ENCODE results near the gene FRMPD2.

The FRMPD2 gene

GRCh38 chr10:48274636-48275035 is at the start of gene FRMPD2:
TSS of gene FRMPD2 (minus strand) at chr10:48274696. CDS start at chr10:48274567, 129 bp downstream.
- no peak for DNase-seq (ENCODE audit: low read depth in 2 of 2)

GRCh38 chr10:48322017-48322416 is 47.5 kb upstream of the FRMPD2 start:
- DNase-seq (ENCODE audit: low read depth in 2 of 2) = no peak

- no peak for DNase-seq (ENCODE audit: low read depth in 2 of 2)
Observed at GRCh38 chr10:48317321-48317990, 43.0 kb upstream of the FRMPD2 start.

- no peak for DNase-seq (ENCODE audit: low read depth in 2 of 2)
Observed at GRCh38 chr10:48316236-48316635, 41.7 kb upstream of the FRMPD2 start.

GRCh38 chr10:48314107-48314506 is 39.6 kb upstream of the FRMPD2 start:
- no peak for DNase-seq (ENCODE audit: low read depth in 2 of 2)

- DNase-seq (ENCODE audit: low read depth in 2 of 2) = no peak
Observed at GRCh38 chr10:48309711-48310226, 35.3 kb upstream of the FRMPD2 start.

- no peak for DNase-seq (ENCODE audit: low read depth in 2 of 2)
Observed at GRCh38 chr10:48307711-48308018, 33.2 kb upstream of the FRMPD2 start.

- DNase-seq (ENCODE audit: low read depth in 2 of 2) = peak; percentile 32 to 34
Observed at GRCh38 chr10:48306870-48307710, 32.6 kb upstream of the FRMPD2 start.

- peak; percentile 84 to 89 for DNase-seq (ENCODE audit: low read depth in 2 of 2)
Observed at GRCh38 chr10:48306265-48306869, 31.9 kb upstream of the FRMPD2 start, which contains the start of gene MAPK8. TSS of gene MAPK8 (plus strand) at chr10:48306677. CDS start at chr10:48401661, 94,984 bp downstream.

- no peak for DNase-seq (ENCODE audit: low read depth in 2 of 2)
Observed at GRCh38 chr10:48305905-48306264, 31.4 kb upstream of the FRMPD2 start.

GRCh38 chr10:48302515-48303476 is 28.3 kb upstream of the FRMPD2 start:
- no peak for DNase-seq (ENCODE audit: low read depth in 2 of 2)

- DNase-seq (ENCODE audit: low read depth in 2 of 2) = no peak
Observed at GRCh38 chr10:48300556-48300955, 26.1 kb upstream of the FRMPD2 start.

- DNase-seq (ENCODE audit: low read depth in 2 of 2) = no peak
Observed at GRCh38 chr10:48299692-48300091, 25.2 kb upstream of the FRMPD2 start.

- no peak for DNase-seq (ENCODE audit: low read depth in 2 of 2)
Observed at GRCh38 chr10:48299066-48299465, 24.6 kb upstream of the FRMPD2 start.

- DNase-seq (ENCODE audit: low read depth in 2 of 2) = no peak
Observed at GRCh38 chr10:48296576-48297098, 22.1 kb upstream of the FRMPD2 start.

GRCh38 chr10:48294431-48294830 is 19.9 kb upstream of the FRMPD2 start:
- DNase-seq (ENCODE audit: low read depth in 2 of 2) = no peak

- DNase-seq (ENCODE audit: low read depth in 2 of 2) = no peak
Observed at GRCh38 chr10:48292616-48293015, 18.1 kb upstream of the FRMPD2 start.

- DNase-seq (ENCODE audit: low read depth in 2 of 2) = no peak
Observed at GRCh38 chr10:48291190-48291589, 16.7 kb upstream of the FRMPD2 start.

- no peak for DNase-seq (ENCODE audit: low read depth in 2 of 2)
Observed at GRCh38 chr10:48290286-48290685, 15.8 kb upstream of the FRMPD2 start.

- DNase-seq (ENCODE audit: low read depth in 2 of 2) = no peak
Observed at GRCh38 chr10:48289501-48290238, 15.2 kb upstream of the FRMPD2 start.
